Neutrophil (primary cell): ENCODE data around the gene TTC1.

Source experiments
- H3K27ac ChIP-seq: fragments of 200-600 bp; sonication (generic); 2 replicates; pipeline ENCODE4 v1.5.1; 2016; ENCODE audit warnings: mild to moderate bottlenecking, moderate library complexity
- H3K27me3 ChIP-seq: fragments of 200-600 bp; sonication (generic); 2 replicates; pipeline ENCODE4 v1.6.0; 2016; ENCODE audit warnings: mild to moderate bottlenecking
- H3K36me3 ChIP-seq: fragments of 200-600 bp; sonication (generic); 2 replicates; pipeline ENCODE4 v1.5.1; 2017
- H3K4me1 ChIP-seq, 2 experiments: fragments of 200-600 bp in 1 of 2; sonication (generic) in 1 of 2; 1 replicate in 1 of 2; 2 replicates in 1 of 2; pipeline versions ENCODE4 v1.5.1 to v1.6.1; 2013 to 2016; ENCODE audit warnings: low read depth in 1 of 2, low read length in 1 of 2, mild to moderate bottlenecking in 1 of 2, moderate library complexity in 1 of 2; ENCODE audit not compliant: control insufficient read depth in 1 of 2, insufficient read depth in 1 of 2
- H3K4me3 ChIP-seq, 2 experiments: fragments of 200-600 bp in 1 of 2; sonication (generic) in 1 of 2; 1 replicate in 1 of 2; 2 replicates in 1 of 2; pipeline ENCODE4 v1.5.1; 2013 to 2016; ENCODE audit warnings: low read depth in 1 of 2, low read length in 1 of 2, mild to moderate bottlenecking in 1 of 2, moderate library complexity in 1 of 2
- H3K9me3 ChIP-seq: fragments of 200-600 bp; sonication (generic); 2 replicates; pipeline ENCODE4 v1.5.1; 2016
- CTCF ChIP-seq: fragments of 200-600 bp; sonication (generic); IDR thresholded peaks from 2 replicates; pipeline ENCODE4 v1.5.1; 2016; ENCODE audit warnings: antibody characterized with exemption

Gene TTC1

GRCh38 chr5:159972538-159973362 lies 36.2 kb upstream of the TTC1 start:
- Histone ChIP-seq H3K9me3 (no peaks in the 10 kb centered on the region), H3K4me3 (no peak overlapping the region), H3K36me3 (no peaks in the 10 kb centered on the region), H3K27me3 (peaks cover 98% of the 10 kb centered on the region), H3K27ac (no peak overlapping the region), H3K4me1 (peaks cover 0 to 5% of the 10 kb centered on the region in 2 experiments)
- TF ChIP-seq CTCF, result no peak

GRCh38 chr5:159975462-159976019 lies 33.4 kb upstream of the TTC1 start:
- H3K27ac ChIP-seq, result no peak overlapping the region
- H3K36me3 ChIP-seq, result no peaks in the 10 kb centered on the region
- peaks cover 0 to 5% of the 10 kb centered on the region in 2 experiments for H3K4me1 ChIP-seq
- no peak overlapping the region for H3K4me3 ChIP-seq
- no peak for TF ChIP-seq CTCF
- peaks cover 98% of the 10 kb centered on the region for H3K27me3 ChIP-seq
- no peaks in the 10 kb centered on the region for H3K9me3 ChIP-seq

GRCh38 chr5:159976921-159977320 lies 32.0 kb upstream of the TTC1 start:
- H3K4me1 ChIP-seq, result peaks cover 0 to 5% of the 10 kb centered on the region in 2 experiments
- no peak overlapping the region for H3K27ac ChIP-seq
- H3K9me3 ChIP-seq, result no peaks in the 10 kb centered on the region
- peaks cover 98% of the 10 kb centered on the region for H3K27me3 ChIP-seq
- H3K4me3 ChIP-seq, result no peak overlapping the region
- no peak for TF ChIP-seq CTCF
- H3K36me3 ChIP-seq, result no peaks in the 10 kb centered on the region

GRCh38 chr5:159978358-159978757 lies 30.6 kb upstream of the TTC1 start:
- Histone ChIP-seq H3K4me1 (no peaks in the 10 kb centered on the region), H3K9me3 (no peaks in the 10 kb centered on the region), H3K36me3 (no peaks in the 10 kb centered on the region), H3K27me3 (peaks cover 98% of the 10 kb centered on the region), H3K4me3 (no peak overlapping the region), H3K27ac (no peak overlapping the region)
- TF ChIP-seq CTCF, result no peak

GRCh38 chr5:159982421-159983173 lies 26.3 kb upstream of the TTC1 start:
- peaks cover 97% of the 10 kb centered on the region for H3K27me3 ChIP-seq
- H3K4me1 ChIP-seq, result peaks cover 0 to 7% of the 10 kb centered on the region in 2 experiments
- TF ChIP-seq CTCF, result no peak
- no peaks in the 10 kb centered on the region for H3K36me3 ChIP-seq
- H3K9me3 ChIP-seq, result no peaks in the 10 kb centered on the region
- no peak overlapping the region for H3K4me3 ChIP-seq
- H3K27ac ChIP-seq, result no peak overlapping the region
